ENCODE results near the gene S100A5. TPM values are rescaled to one million over a fixed set of nuclear protein-coding genes. Genes with fewer than 3 reads are reported as not detected.

The S100A5 gene
- total RNA-seq, 4 donors from 2014 or later: not detected

DNA sequence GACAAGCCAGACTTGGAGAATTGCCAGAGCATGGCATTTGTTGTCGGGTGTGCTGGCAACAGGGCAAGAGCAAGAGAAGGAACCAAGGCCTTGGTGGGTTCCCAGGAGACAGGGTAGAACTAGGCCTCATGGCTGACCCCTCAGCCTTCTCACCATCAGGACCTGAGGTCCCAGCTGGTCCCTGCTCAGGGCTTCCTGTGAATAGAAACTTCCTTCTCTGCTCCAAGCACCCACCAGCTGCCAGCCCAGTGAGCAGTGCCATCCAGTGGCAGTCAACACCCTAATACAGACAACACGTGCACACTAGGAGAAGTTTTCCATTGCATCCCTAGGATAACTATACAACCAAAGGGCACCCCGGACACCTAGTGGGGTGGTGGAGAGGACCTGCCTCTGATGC lies 27.7 kb downstream of the S100A5 start:
- Histone ChIP-seq H3K27ac (no peak overlapping the region), H3K27me3 (no peaks in the 10 kb centered on the region), H3K4me3 (no peak overlapping the region), H3K36me3 (no peaks in the 10 kb centered on the region), H3K9me3 (no peaks in the 10 kb centered on the region), H3K4me1 (peaks cover 0 to 18% (median 10%) of the 10 kb centered on the region in 3 donors)
- TF ChIP-seq EP300 (IDR thresholded peaks at IDR 0.05): no peak
- no peak for TF ChIP-seq POLR2A (IDR thresholded peaks at IDR 0.05)
- TF ChIP-seq, protein P1, sequence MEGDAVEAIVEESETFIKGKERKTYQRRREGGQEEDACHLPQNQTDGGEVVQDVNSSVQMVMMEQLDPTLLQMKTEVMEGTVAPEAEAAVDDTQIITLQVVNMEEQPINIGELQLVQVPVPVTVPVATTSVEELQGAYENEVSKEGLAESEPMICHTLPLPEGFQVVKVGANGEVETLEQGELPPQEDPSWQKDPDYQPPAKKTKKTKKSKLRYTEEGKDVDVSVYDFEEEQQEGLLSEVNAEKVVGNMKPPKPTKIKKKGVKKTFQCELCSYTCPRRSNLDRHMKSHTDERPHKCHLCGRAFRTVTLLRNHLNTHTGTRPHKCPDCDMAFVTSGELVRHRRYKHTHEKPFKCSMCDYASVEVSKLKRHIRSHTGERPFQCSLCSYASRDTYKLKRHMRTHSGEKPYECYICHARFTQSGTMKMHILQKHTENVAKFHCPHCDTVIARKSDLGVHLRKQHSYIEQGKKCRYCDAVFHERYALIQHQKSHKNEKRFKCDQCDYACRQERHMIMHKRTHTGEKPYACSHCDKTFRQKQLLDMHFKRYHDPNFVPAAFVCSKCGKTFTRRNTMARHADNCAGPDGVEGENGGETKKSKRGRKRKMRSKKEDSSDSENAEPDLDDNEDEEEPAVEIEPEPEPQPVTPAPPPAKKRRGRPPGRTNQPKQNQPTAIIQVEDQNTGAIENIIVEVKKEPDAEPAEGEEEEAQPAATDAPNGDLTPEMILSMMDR (IDR thresholded peaks at IDR 0.05): no peak
- TF ChIP-seq POLR2AphosphoS5 (IDR thresholded peaks at IDR 0.05): no peak
- 50% methylated on average over 1 of the region's 3 CpGs; no CpG with 5 or more reads in 1 of the 2 donors for WGBS, 2 donors (ENCODE audit: low coverage in 1 of 2)
- no peak for ATAC-seq

DNA sequence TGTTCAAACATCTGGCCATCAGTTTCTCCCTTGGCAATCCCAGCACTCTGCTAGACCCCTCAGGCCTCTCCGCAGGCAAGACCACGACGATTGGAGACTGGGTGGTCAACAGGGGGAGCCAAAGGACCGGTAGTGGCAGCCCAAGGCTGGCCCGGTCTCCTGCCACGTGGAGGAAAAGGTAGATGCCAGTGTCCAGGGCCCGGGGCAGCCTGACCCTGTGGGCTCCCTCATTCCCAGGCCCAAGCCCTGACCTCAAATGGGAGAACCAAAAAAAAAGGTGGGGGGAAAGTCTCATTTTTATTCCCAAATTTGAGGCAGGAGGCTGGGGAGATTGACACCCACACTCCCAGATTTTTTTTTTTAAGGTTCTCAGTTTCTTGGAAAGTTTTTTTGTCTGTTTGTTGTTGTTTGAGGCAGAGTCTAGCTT lies 29.7 kb downstream of the S100A5 start:
- Histone ChIP-seq H3K36me3 (no peaks in the 10 kb centered on the region), H3K9me3 (no peaks in the 10 kb centered on the region), H3K4me1 (peaks cover 3 to 39% (median 18%) of the 10 kb centered on the region in 3 donors), H3K27ac (peak overlapping the region in 1 of 4 donors; percentile 36), H3K27me3 (no peaks in the 10 kb centered on the region), H3K4me3 (no peak overlapping the region)
- no peak for TF ChIP-seq POLR2A (IDR thresholded peaks at IDR 0.05)
- TF ChIP-seq EP300 (IDR thresholded peaks at IDR 0.05): no peak
- TF ChIP-seq POLR2AphosphoS5 (IDR thresholded peaks at IDR 0.05): peak; percentile 39
- TF ChIP-seq, protein P1 (IDR thresholded peaks at IDR 0.05): peak; percentile 87 to 95 (median 88)
- 0% methylated on average over 3 of the region's 7 CpGs; no CpG with 5 or more reads in 1 of the 2 donors for WGBS, 2 donors (ENCODE audit: low coverage in 1 of 2)
- ATAC-seq: peak; percentile 63

DNA sequence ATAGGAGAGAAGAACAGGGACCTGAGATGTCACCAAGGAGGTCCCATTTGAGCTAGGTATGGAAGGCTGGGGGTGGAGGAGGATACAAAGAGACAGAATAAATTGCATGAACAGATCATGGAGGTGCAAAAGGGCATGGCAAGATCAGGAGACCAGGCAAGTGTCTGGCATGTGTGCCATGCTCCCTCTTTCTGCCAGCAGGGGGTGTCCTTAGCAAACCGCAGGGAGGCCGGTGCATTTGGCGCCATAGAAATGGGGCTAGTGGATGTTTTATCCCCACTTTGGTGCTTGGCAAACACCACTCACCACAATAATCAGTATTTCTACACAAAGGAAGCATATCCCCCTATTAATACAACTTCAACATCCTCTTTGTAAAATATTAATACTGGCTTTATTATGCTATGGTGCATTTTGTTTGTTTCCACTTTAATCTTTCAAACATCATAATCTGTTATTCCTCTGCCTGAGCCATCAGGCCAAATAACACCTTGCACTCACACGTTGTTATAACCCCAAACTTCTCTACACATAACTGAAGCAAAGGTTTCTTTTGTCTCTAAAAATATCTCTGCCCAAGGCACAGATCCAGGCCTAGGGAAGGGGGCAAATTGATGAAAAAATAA lies 30.9 kb downstream of the S100A5 start:
- no peak for ATAC-seq
- Histone ChIP-seq H3K27ac (peak overlapping the region in 1 of 4 donors; percentile 36), H3K9me3 (no peaks in the 10 kb centered on the region), H3K4me3 (no peak overlapping the region), H3K27me3 (no peaks in the 10 kb centered on the region), H3K36me3 (no peaks in the 10 kb centered on the region), H3K4me1 (peaks cover 3 to 36% (median 18%) of the 10 kb centered on the region in 3 donors)
- TF ChIP-seq, protein P1 (IDR thresholded peaks at IDR 0.05): peak in 3 of 4 experiments; percentile 37 to 63 (median 47)
- TF ChIP-seq EP300 (IDR thresholded peaks at IDR 0.05) (no peak), POLR2A (IDR thresholded peaks at IDR 0.05) (no peak)
- whole genome bisulfite sequencing, 2 donors (ENCODE audit: low coverage in 1 of 2): 63 to 79% methylated on average over 4 of the region's 4 CpGs

DNA sequence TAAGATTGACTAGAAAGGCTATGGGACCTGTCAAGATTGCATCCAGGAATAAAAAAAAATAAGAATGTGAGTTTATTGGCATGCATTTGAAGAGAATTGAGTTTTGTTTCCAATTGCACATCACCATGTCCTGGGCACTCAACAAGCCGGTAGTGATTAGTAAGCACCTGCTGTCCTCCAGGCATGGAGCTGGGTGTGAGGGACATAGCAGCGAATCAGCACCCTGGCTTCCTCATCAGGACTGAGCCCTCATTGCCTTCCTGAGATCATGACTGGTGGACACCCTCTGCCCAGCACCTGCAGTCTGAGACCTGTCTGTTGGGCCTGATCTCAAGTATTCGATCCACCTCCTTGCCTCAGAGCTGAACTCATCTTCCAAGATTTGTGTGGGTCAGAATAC lies 31.7 kb downstream of the S100A5 start:
- Histone ChIP-seq H3K9me3 (no peaks in the 10 kb centered on the region), H3K4me3 (no peak overlapping the region), H3K4me1 (peaks cover 3 to 36% (median 18%) of the 10 kb centered on the region in 3 donors), H3K36me3 (no peaks in the 10 kb centered on the region), H3K27me3 (no peaks in the 10 kb centered on the region), H3K27ac (no peak overlapping the region)
- 100% methylated on average over 3 of the region's 3 CpGs; no CpG with 5 or more reads in 1 of the 2 donors for WGBS, 2 donors (ENCODE audit: low coverage in 1 of 2)
- TF ChIP-seq, protein P1 (IDR thresholded peaks at IDR 0.05): no peak
- TF ChIP-seq EP300 (IDR thresholded peaks at IDR 0.05): no peak
- no peak for TF ChIP-seq POLR2AphosphoS5 (IDR thresholded peaks at IDR 0.05)
- TF ChIP-seq POLR2A (IDR thresholded peaks at IDR 0.05): no peak
- ATAC-seq: no peak

Measured in gastroesophageal sphincter (tissue), 4 donors.